ENCODE measurements around the gene RELA.
"Not testable (repeated sequence)": the region's sequence is repeated elsewhere in the genome, so short reads cannot be mapped to it uniquely, and the experiment has no call there.

Gene RELA

GRCh38 chr11:65662799-65663638 is at the start of gene RELA:
Gene RELA, minus strand, starts transcription at chr11:65662916. Its CDS starts 84 bp downstream, at chr11:65662832.
- peak; percentile 85 for DNase-seq

DNA sequence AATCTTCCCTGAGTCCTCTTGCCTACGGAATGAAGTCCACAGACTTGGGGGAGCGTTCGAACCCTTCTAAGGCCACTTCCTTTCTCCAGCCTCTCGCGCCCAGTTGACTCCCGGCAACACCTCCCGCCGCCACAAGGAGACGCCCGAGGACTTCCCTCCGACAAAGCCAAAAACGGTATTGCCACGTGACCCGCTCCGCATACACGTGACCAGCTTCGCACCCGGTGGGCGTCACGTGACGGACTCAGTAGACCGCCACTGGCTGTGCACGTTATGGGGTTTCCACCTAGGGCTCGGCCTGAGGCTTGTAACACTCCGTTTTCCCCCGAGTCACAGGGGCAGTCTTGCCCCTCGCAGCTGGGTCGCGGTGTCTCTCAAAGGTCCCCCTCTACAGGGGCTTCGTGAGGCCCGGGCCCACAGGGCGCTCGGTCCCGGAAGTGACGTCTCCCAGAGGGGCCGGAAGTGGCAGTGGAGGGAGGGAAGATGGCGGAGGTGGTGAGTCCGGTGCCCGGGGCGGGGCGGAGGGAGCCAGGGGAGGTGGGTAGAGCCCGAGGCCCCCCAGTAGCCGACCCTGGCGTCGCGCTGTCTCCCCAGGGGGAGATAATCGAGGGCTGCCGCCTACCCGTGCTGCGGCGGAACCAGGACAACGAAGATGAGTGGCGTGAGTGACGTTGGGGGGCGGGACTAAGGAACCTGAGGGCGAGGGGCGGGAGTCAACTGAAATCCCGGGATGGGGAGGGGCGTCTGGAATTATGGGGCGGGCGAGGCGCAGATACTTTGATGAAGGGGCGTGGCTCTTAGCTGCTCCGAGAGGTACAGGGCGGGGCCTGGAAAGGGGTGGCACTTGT is 49.3 kb upstream of the RELA start, which contains the start of gene KAT5:
KAT5 (plus strand) TSS at position 468 of the 848 bp plus-strand sequence; CDS start at position 484, 16 bp downstream.
- peak; percentile 99 for DNase-seq

DNA sequence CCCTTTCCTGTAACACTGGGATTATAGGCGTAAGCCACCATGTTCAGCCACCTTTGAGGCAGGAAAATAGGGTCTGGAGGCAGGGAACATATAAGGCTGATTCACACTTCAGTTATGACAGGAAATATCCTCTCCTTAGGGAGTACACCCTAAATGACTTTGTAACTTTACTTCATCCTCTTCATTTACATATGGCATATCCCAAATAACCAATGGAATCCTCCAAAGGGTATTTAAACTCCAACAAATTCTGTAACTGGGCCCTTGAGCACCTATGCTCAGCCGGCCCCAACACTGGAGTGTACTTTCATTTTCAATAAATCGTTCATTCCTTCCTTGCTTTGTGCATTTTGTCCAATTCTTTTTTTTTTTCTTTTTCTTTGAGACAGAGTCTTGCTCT is 47.7 kb upstream of the RELA start:
- DNase-seq, result no peak

DNA sequence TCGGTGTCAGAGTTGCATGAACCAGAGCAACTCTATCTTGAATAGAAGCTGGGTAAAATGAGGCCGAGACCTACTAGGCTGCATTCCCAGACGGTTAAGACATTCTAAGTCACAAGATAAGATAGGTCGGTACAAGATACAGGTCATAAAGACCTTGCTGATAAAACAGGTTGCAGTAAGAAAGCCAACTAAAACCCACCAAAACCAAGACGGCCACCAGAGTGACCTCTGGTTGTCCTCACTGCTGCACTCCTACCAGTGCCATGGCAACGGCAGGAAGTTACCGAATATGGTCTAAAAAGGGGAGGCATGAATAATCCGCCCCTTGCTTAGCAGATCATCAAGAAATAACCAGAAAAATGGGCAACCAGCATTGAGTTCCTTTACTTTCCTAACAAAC is 46.9 kb upstream of the RELA start:
- no peak for DNase-seq

DNA sequence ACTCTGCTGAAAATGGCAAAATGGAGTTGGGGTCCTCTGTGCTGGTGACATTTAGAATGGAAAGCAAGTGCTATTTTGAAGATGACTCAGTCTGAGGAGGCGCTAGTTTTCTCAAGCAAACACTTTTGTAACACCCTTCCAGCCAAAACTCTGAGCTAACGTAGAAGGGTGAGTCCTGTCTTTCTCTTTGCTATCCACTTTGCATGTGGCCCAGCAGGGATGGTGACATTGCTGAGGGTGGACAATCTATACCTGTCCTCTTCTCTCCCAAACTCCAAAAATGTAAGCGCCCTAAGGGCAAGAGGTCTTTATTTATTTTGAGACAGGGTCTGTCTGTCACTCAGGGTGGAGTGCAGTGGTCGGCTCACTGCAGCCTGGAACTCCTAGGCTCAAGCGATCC is 45.7 kb upstream of the RELA start:
- no peak for DNase-seq

DNA sequence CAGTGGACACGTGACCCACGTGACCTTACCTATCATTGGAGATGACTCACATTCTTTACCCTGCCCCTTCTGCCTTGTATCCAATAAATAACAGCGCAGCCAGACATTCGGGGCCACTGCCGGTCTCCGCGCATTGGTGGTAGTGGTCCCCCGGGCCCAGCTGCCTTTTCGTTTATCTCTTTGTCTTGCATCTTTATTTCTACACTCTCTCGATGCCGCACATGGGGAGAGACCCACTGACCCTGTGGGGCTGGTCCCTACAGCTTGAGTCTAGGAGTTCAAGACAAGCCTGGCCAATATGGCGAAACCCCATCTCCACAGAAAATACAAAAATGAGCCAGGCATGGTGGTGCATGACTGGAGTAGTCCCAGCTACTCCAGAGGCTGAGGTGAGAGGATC is 44.3 kb upstream of the RELA start:
- not testable (repeated sequence) for DNase-seq

GRCh38 chr11:65706303-65706763 is 43.6 kb upstream of the RELA start:
- peak; percentile 41 for DNase-seq

- no peak for DNase-seq
Observed at GRCh38 chr11:65703846-65704245, 41.1 kb upstream of the RELA start.

GRCh38 chr11:65701686-65702085 is 39.0 kb upstream of the RELA start:
- DNase-seq, result no peak

- DNase-seq, result peak; percentile 84
Observed at GRCh38 chr11:65700399-65700798, 37.7 kb upstream of the RELA start.

GRCh38 chr11:65699306-65699705 is 36.6 kb upstream of the RELA start:
- DNase-seq, result no peak

DNA sequence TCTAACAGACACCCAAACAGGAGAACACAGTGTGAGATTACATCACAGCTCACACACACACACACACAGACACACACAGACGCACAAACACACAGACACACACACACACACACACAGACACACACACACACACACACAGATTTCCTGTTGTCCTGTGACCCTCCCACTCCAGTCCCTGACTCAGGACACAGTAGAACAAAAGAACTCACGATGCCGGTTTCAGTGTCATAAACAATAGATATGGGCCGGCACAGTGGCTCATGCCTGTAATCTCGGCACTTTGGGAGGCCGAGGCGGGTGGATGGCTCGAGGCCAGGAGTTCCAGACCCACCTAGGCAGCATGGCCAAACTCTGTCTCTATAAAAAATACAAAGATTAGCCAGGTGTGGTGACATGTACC is 35.5 kb upstream of the RELA start:
- DNase-seq, result peak; percentile 4

GRCh38 chr11:65696802-65697552 is 34.3 kb upstream of the RELA start:
- no peak for DNase-seq

DNA sequence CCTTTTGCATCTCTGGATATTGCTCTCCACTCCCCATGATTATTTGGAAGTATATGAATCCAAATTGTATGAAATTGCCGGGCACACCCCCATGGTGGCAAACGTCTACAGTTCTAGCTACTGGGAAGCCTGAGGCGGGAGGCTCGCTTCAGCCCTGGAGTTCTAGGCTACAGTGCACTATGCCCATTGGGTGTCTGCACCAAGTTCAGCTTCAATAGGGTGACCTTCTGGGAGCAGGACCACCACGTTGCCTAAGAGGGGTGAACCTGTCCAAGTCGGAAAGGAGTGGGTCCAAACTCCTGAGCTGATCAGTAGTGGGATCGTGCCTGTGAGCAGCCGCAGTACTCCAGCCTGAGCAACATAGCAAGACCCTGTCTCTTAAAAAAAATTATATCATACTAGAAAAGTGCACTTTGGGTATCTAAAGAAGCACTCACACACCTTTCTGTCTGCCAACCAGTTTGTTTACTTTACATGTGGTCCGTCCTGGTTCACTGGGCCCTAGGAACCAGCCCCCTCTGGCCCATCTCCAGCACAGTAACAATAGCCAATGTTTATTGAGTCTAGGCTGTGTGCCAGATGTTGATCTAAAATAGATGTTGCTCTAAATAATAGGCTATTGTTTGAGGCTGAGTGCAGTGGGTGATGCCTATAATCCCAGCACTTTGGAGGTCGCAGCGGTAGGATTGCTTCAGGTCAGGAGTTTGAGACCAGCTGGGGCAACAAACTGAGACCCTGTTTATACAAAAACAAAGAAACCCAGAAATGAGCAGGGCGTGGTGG is 32.9 kb upstream of the RELA start:
- DNase-seq, result peak; percentile 96

DNA sequence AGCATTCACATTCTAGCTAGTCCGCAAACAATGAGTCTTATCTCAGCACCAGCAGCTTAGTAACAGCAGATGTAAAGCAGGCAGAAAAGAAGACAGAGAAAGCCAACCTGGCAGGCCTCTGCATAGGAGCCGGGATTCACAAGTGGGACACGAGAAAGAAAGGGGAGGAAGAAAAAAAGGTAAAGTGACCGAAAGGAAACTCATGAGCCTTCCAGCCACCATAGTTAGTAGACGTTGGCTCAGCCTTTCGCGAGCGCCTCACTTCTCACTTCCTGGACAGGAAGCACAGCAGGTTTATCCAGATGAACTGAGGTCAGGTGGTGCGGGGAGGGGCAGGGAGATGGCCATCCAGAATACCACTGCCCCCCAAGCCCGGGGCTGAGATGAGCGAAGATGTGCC is 29.7 kb upstream of the RELA start:
- DNase-seq, result peak; percentile 2

DNA sequence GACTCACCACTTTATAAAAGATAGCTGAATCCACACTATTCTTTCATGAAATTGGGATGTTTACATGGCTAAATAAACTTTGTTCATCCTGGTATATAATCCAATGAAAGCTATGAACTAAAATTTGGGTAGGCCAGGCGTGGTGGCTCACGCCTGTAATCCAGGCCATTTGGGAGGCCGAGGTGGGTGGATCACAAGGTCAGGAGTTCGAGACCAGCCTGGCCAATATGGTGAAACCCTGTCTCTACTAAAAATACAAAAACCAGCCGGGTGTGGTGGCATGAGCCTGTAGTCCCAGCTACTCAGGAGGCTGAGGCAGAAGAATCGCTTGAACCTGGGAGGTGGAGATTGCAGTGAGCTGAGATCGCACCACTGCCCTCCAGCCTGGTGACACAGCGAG is 29.1 kb upstream of the RELA start:
- not testable (repeated sequence) for DNase-seq

DNA sequence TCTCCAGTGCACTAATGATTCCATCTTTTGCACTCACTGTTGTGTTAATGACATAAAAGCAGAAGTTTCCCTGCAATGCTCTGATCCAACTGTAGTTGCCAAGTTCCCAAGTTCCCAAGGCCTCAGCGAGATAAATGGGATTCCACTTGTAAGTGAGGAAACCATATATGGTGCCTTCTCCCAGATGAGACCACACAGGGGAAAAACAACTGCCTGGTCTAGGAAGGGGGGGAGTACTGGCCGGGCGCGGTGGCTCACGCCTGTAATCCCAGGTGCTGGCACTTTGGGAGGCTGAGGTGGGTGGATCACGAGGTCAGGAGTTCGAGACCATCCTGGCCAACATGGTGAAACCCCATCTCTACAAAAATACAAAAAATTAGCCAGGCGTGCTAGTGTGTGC is 23.3 kb upstream of the RELA start:
- DNase-seq, result no peak

- DNase-seq, result not testable (repeated sequence)
Observed at GRCh38 chr11:65683480-65683879, 20.8 kb upstream of the RELA start.

- no peak for DNase-seq
Observed at GRCh38 chr11:65680192-65680743, 17.6 kb upstream of the RELA start.

GRCh38 chr11:65672982-65673381 is 10.3 kb upstream of the RELA start:
- no peak for DNase-seq

- no peak for DNase-seq
Observed at GRCh38 chr11:65672180-65672860, 9.6 kb upstream of the RELA start.

All from NCI-H2029 (cell line).